WTC11 (cell line): ENCODE data around the gene CD40.

ENCODE experiments used
- TEAD4 ChIP-seq: sonication (generic); formaldehyde crosslinking; IDR thresholded peaks from 2 replicates; pipeline ENCODE4 v1.8.0; 2022; ENCODE audit warnings: mild to moderate bottlenecking, missing genetic modification reagents
- TF ChIP-seq, protein P1 (sequence below): sonication (generic); formaldehyde crosslinking; IDR thresholded peaks from 2 replicates; pipeline ENCODE4 v1.8.0; 2022; ENCODE audit warnings: mild to moderate bottlenecking, missing genetic modification reagents
- TF ChIP-seq, protein P2 (sequence below): fragments of 250-450 bp; sonication (Bioruptor Pico); IDR thresholded peaks from 2 replicates; pipeline ENCODE4 v1.9.0; 2021; ENCODE audit warnings: mild to moderate bottlenecking, borderline replicate concordance
- TF ChIP-seq, protein P3 (sequence below): fragments of 200-600 bp; IDR thresholded peaks from 2 replicates; pipeline ENCODE4 v1.8.0; 2022; ENCODE audit warnings: antibody characterized with exemption

GRCh38 chr20:46176739-46177378 lies 58.7 kb downstream of the CD40 start:
- TF ChIP-seq, protein P1, sequence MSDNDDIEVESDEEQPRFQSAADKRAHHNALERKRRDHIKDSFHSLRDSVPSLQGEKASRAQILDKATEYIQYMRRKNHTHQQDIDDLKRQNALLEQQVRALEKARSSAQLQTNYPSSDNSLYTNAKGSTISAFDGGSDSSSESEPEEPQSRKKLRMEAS: no peak
- TF ChIP-seq, protein P2, sequence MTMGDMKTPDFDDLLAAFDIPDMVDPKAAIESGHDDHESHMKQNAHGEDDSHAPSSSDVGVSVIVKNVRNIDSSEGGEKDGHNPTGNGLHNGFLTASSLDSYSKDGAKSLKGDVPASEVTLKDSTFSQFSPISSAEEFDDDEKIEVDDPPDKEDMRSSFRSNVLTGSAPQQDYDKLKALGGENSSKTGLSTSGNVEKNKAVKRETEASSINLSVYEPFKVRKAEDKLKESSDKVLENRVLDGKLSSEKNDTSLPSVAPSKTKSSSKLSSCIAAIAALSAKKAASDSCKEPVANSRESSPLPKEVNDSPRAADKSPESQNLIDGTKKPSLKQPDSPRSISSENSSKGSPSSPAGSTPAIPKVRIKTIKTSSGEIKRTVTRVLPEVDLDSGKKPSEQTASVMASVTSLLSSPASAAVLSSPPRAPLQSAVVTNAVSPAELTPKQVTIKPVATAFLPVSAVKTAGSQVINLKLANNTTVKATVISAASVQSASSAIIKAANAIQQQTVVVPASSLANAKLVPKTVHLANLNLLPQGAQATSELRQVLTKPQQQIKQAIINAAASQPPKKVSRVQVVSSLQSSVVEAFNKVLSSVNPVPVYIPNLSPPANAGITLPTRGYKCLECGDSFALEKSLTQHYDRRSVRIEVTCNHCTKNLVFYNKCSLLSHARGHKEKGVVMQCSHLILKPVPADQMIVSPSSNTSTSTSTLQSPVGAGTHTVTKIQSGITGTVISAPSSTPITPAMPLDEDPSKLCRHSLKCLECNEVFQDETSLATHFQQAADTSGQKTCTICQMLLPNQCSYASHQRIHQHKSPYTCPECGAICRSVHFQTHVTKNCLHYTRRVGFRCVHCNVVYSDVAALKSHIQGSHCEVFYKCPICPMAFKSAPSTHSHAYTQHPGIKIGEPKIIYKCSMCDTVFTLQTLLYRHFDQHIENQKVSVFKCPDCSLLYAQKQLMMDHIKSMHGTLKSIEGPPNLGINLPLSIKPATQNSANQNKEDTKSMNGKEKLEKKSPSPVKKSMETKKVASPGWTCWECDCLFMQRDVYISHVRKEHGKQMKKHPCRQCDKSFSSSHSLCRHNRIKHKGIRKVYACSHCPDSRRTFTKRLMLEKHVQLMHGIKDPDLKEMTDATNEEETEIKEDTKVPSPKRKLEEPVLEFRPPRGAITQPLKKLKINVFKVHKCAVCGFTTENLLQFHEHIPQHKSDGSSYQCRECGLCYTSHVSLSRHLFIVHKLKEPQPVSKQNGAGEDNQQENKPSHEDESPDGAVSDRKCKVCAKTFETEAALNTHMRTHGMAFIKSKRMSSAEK (CRISPR knock-in tag): no peak
- TF ChIP-seq, protein P3, sequence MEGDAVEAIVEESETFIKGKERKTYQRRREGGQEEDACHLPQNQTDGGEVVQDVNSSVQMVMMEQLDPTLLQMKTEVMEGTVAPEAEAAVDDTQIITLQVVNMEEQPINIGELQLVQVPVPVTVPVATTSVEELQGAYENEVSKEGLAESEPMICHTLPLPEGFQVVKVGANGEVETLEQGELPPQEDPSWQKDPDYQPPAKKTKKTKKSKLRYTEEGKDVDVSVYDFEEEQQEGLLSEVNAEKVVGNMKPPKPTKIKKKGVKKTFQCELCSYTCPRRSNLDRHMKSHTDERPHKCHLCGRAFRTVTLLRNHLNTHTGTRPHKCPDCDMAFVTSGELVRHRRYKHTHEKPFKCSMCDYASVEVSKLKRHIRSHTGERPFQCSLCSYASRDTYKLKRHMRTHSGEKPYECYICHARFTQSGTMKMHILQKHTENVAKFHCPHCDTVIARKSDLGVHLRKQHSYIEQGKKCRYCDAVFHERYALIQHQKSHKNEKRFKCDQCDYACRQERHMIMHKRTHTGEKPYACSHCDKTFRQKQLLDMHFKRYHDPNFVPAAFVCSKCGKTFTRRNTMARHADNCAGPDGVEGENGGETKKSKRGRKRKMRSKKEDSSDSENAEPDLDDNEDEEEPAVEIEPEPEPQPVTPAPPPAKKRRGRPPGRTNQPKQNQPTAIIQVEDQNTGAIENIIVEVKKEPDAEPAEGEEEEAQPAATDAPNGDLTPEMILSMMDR: no peak
- no peak for TF ChIP-seq TEAD4 (CRISPR knock-in tag)
